NCI-H146 (cell line): ENCODE data around the gene SDK1.
"Not testable (repeated sequence)": the region's sequence is repeated elsewhere in the genome, so short reads cannot be mapped to it uniquely, and the experiment has no call there.

Source experiments
- DNase-seq: peaks from one replicate; lab custom pipeline; 2025; lab: John Stamatoyannopoulos, UW

The SDK1 gene

GRCh38 chr7:3924277-3924676 is 623.2 kb downstream of the SDK1 start:
- DNase-seq, result no peak

GRCh38 chr7:3927446-3928110 is 626.5 kb downstream of the SDK1 start:
- no peak for DNase-seq

- DNase-seq, result no peak
Observed at GRCh38 chr7:3928727-3929515, 627.9 kb downstream of the SDK1 start.

- no peak for DNase-seq
Observed at GRCh38 chr7:3931843-3932242, 630.8 kb downstream of the SDK1 start.

GRCh38 chr7:3937146-3937545 is 636.1 kb downstream of the SDK1 start:
- no peak for DNase-seq

GRCh38 chr7:3937605-3938004 is 636.6 kb downstream of the SDK1 start:
- no peak for DNase-seq

- DNase-seq, result not testable (repeated sequence)
Observed at GRCh38 chr7:3941706-3942105, 640.7 kb downstream of the SDK1 start.

- DNase-seq, result no peak
Observed at GRCh38 chr7:3942276-3942675, 641.2 kb downstream of the SDK1 start.

GRCh38 chr7:3942816-3943745 is 642.0 kb downstream of the SDK1 start:
- no peak for DNase-seq

GRCh38 chr7:3943779-3944520 is 642.9 kb downstream of the SDK1 start:
- DNase-seq, result no peak

- DNase-seq, result no peak
Observed at GRCh38 chr7:3949242-3949640, 648.2 kb downstream of the SDK1 start.

GRCh38 chr7:3950249-3950648 is 649.2 kb downstream of the SDK1 start:
- DNase-seq, result no peak

GRCh38 chr7:3951316-3952055 is 650.4 kb downstream of the SDK1 start:
- DNase-seq, result no peak

GRCh38 chr7:3953133-3953532 is 652.1 kb downstream of the SDK1 start:
- no peak for DNase-seq

GRCh38 chr7:3953946-3954345 is 652.9 kb downstream of the SDK1 start:
- no peak for DNase-seq

- no peak for DNase-seq
Observed at GRCh38 chr7:3955026-3955425, 654.0 kb downstream of the SDK1 start.

GRCh38 chr7:3955751-3956696 is 655.0 kb downstream of the SDK1 start:
- DNase-seq, result no peak

GRCh38 chr7:3956949-3957348 is 655.9 kb downstream of the SDK1 start:
- DNase-seq, result no peak

- peak; percentile 55 for DNase-seq
Observed at GRCh38 chr7:3957472-3958108, 656.5 kb downstream of the SDK1 start.

- DNase-seq, result no peak
Observed at GRCh38 chr7:3958109-3958483, 657.0 kb downstream of the SDK1 start.
